ENCODE measurements around the gene KIAA1191. TPM values are rescaled to one million over a fixed set of nuclear protein-coding genes. Genes with fewer than 3 reads are reported as not detected.

Gene KIAA1191
- total RNA-seq, 1 experiment from 2014 or later = 92.7 TPM

DNA sequence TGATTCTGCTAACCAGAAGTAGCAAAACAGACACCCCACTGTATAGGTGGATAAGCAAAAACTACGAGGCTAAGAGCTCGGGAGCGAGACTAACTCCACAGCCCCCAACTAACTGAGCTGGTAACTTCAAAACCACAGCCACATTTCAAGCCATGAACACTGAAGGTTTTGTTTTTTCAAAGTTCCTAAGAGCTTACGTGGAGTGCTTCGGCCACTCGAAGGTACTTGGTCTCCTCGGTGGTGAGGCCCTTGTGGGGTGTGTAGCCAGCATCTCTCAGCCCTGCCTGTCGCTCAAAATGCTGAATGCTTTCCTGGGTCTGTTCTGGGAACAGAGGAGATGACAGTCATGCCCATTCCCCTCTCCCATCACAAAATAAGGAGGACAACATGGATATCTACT lies 11.1 kb downstream of the KIAA1191 start:
- Mint-ChIP-seq H3K4me3 (no peak overlapping the region), H3K36me3 (peaks cover 84% of the 10 kb centered on the region), H3K4me1 (no peaks in the 10 kb centered on the region)

GRCh38 chr5:176342766-176343458 lies 18.7 kb downstream of the KIAA1191 start:
- no peak for DNase-seq (ENCODE audit: low spot score)
- Mint-ChIP-seq H3K4me1 (no peaks in the 10 kb centered on the region), H3K36me3 (peaks cover 24% of the 10 kb centered on the region), H3K4me3 (no peak overlapping the region), H3K27ac (no peak overlapping the region), H3K9me3 (no peaks in the 10 kb centered on the region), H3K27me3 (ENCODE audit: low read depth) (no peaks in the 10 kb centered on the region)
- ChIA-PET CTCF (no interaction called here), POLR2A (no interaction called here)
- TF ChIP-seq KAT7 (CRISPR knock-in tag; IDR thresholded peaks at IDR 0.05; ENCODE audit: borderline replicate concordance) (no peak), FOXJ3 (CRISPR knock-in tag; IDR thresholded peaks at IDR 0.05; ENCODE audit: borderline replicate concordance) (no peak), NR2C2 (CRISPR knock-in tag; IDR thresholded peaks at IDR 0.05) (no peak), ZNF396 (CRISPR knock-in tag; IDR thresholded peaks at IDR 0.05; ENCODE audit: borderline replicate concordance) (no peak), ESRRA (CRISPR knock-in tag; IDR thresholded peaks at IDR 0.05; ENCODE audit: borderline replicate concordance) (no peak)
- TF ChIP-seq, protein P1, sequence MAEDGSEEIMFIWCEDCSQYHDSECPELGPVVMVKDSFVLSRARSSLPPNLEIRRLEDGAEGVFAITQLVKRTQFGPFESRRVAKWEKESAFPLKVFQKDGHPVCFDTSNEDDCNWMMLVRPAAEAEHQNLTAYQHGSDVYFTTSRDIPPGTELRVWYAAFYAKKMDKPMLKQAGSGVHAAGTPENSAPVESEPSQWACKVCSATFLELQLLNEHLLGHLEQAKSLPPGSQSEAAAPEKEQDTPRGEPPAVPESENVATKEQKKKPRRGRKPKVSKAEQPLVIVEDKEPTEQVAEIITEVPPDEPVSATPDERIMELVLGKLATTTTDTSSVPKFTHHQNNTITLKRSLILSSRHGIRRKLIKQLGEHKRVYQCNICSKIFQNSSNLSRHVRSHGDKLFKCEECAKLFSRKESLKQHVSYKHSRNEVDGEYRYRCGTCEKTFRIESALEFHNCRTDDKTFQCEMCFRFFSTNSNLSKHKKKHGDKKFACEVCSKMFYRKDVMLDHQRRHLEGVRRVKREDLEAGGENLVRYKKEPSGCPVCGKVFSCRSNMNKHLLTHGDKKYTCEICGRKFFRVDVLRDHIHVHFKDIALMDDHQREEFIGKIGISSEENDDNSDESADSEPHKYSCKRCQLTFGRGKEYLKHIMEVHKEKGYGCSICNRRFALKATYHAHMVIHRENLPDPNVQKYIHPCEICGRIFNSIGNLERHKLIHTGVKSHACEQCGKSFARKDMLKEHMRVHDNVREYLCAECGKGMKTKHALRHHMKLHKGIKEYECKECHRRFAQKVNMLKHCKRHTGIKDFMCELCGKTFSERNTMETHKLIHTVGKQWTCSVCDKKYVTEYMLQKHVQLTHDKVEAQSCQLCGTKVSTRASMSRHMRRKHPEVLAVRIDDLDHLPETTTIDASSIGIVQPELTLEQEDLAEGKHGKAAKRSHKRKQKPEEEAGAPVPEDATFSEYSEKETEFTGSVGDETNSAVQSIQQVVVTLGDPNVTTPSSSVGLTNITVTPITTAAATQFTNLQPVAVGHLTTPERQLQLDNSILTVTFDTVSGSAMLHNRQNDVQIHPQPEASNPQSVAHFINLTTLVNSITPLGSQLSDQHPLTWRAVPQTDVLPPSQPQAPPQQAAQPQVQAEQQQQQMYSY (CRISPR knock-in tag; IDR thresholded peaks at IDR 0.05) = no peak
- no peak for ATAC-seq

More for the DNA sequence above, 11.1 kb downstream of the KIAA1191 start:
- no peak for DNase-seq (ENCODE audit: low spot score)
- TF ChIP-seq ATF3 (CRISPR knock-in tag; conservative IDR thresholded peaks at IDR 0.05) (no peak), ZNF219 (CRISPR knock-in tag; IDR thresholded peaks at IDR 0.05; ENCODE audit: borderline replicate concordance) (no peak), E2F4 (CRISPR knock-in tag; IDR thresholded peaks at IDR 0.05; ENCODE audit: borderline replicate concordance, low read depth) (no peak), FOXJ3 (CRISPR knock-in tag; IDR thresholded peaks at IDR 0.05; ENCODE audit: borderline replicate concordance) (no peak), CBFB (CRISPR knock-in tag; IDR thresholded peaks at IDR 0.05; ENCODE audit: low read depth) (no peak), SMAD3 (CRISPR knock-in tag; IDR thresholded peaks at IDR 0.05; ENCODE audit: borderline replicate concordance) (no peak), OVOL2 (CRISPR knock-in tag; IDR thresholded peaks at IDR 0.05; ENCODE audit: borderline replicate concordance) (no peak), RELA (CRISPR knock-in tag; IDR thresholded peaks at IDR 0.05; ENCODE audit: borderline replicate concordance) (no peak), ATF1 (CRISPR knock-in tag; IDR thresholded peaks at IDR 0.05) (no peak), CREM (CRISPR knock-in tag; IDR thresholded peaks at IDR 0.05) (no peak), IRF2 (CRISPR knock-in tag; IDR thresholded peaks at IDR 0.05; ENCODE audit: borderline replicate concordance, low read depth) (no peak), ZNF263 (CRISPR knock-in tag; IDR thresholded peaks at IDR 0.05; ENCODE audit: low read depth) (no peak), EMX1 (CRISPR knock-in tag; IDR thresholded peaks at IDR 0.05) (no peak)
- TF ChIP-seq, protein P2, sequence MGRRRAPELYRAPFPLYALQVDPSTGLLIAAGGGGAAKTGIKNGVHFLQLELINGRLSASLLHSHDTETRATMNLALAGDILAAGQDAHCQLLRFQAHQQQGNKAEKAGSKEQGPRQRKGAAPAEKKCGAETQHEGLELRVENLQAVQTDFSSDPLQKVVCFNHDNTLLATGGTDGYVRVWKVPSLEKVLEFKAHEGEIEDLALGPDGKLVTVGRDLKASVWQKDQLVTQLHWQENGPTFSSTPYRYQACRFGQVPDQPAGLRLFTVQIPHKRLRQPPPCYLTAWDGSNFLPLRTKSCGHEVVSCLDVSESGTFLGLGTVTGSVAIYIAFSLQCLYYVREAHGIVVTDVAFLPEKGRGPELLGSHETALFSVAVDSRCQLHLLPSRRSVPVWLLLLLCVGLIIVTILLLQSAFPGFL (CRISPR knock-in tag; IDR thresholded peaks at IDR 0.05; ENCODE audit: borderline replicate concordance) = no peak
- H3K27me3 Mint-ChIP-seq (ENCODE audit: low read depth) = no peaks in the 10 kb centered on the region
- POLR2A ChIA-PET = interaction anchor here (0.6 kb wide), 1 partner anchor 636 kb away, joined by 4 read pairs; no protein-coding TSS in a partner anchor
- CTCF ChIA-PET = no interaction called here
- no peak for ATAC-seq
- H3K27ac Mint-ChIP-seq = no peak overlapping the region
- no peaks in the 10 kb centered on the region for H3K9me3 Mint-ChIP-seq

All from WTC11 (cell line).